ENCODE measurements around the gene NMNAT3. TPM values are rescaled to one million over a fixed set of nuclear protein-coding genes. Genes with fewer than 3 reads are reported as not detected.

Gene NMNAT3
- total and polyA plus RNA-seq, 2 experiments from 2014 or later: not detected

- in situ Hi-C loops (cut with MboI): no loop called here
- Histone ChIP-seq H3K4me3 (no peak overlapping the region), H3K27ac (no peak overlapping the region)
Measured at GRCh38 chr3:139695426-139696313, 17.9 kb upstream of the NMNAT3 start.

GRCh38 chr3:139695007-139695406 is 17.2 kb upstream of the NMNAT3 start:
- Histone ChIP-seq H3K4me3 (no peak overlapping the region), H3K4me1 (ENCODE audit: insufficient read depth) (no peaks in the 10 kb centered on the region), H2AFZ (no peak overlapping the region), H3K9ac (no peak overlapping the region), H4K20me1 (ENCODE audit: insufficient read depth) (no peaks in the 10 kb centered on the region), H3K9me3 (ENCODE audit: low read depth) (no peaks in the 10 kb centered on the region), H3K79me2 (ENCODE audit: insufficient read depth) (no peaks in the 10 kb centered on the region), H3K27ac (no peak overlapping the region), H3K27me3 (replicated peaks; ENCODE audit: insufficient read depth) (no peaks in the 10 kb centered on the region), H3K4me2 (ENCODE audit: unreplicated experiment) (no peak overlapping the region), H3K36me3 (ENCODE audit: low read depth) (no peaks in the 10 kb centered on the region), H3F3A (ENCODE audit: insufficient read depth) (no peaks in the 10 kb centered on the region), H3K9me2 (ENCODE audit: insufficient read depth) (no peaks in the 10 kb centered on the region)
- WGBS, 2 experiments (ENCODE audit: low coverage in 1 of 2, low lambda C conversion rate in 2 of 2, missing lambda C conversion rate in 2 of 2): 0% methylated on average over 3 of the region's 3 CpGs
- no peak for TF ChIP-seq EZH2phosphoT487 (IDR thresholded peaks at IDR 0.05; ENCODE audit: insufficient read depth, low read depth)
- TF ChIP-seq EZH2 (IDR thresholded peaks at IDR 0.05; ENCODE audit: insufficient read depth, poor library complexity, severe bottlenecking): no peak
- in situ Hi-C loops (cut with MboI): no loop called here
- DNase-seq: no peak

More at GRCh38 chr3:139695426-139696313, 17.9 kb upstream of the NMNAT3 start:
- Histone ChIP-seq H3K4me1 (ENCODE audit: insufficient read depth) (no peaks in the 10 kb centered on the region), H3K79me2 (ENCODE audit: insufficient read depth) (no peaks in the 10 kb centered on the region), H4K20me1 (ENCODE audit: insufficient read depth) (no peaks in the 10 kb centered on the region), H3K4me2 (ENCODE audit: unreplicated experiment) (no peak overlapping the region), H3K9me2 (ENCODE audit: insufficient read depth) (no peaks in the 10 kb centered on the region), H3K36me3 (ENCODE audit: low read depth) (no peaks in the 10 kb centered on the region), H3K27me3 (replicated peaks; ENCODE audit: insufficient read depth) (no peaks in the 10 kb centered on the region), H3K9ac (no peak overlapping the region), H3F3A (ENCODE audit: insufficient read depth) (no peaks in the 10 kb centered on the region), H3K9me3 (ENCODE audit: low read depth) (no peaks in the 10 kb centered on the region), H2AFZ (no peak overlapping the region)
- TF ChIP-seq EZH2 (IDR thresholded peaks at IDR 0.05; ENCODE audit: insufficient read depth, poor library complexity, severe bottlenecking) (no peak), EZH2phosphoT487 (IDR thresholded peaks at IDR 0.05; ENCODE audit: insufficient read depth, low read depth) (no peak)
- 18 to 21% methylated on average over 6 of the region's 6 CpGs for WGBS, 2 experiments (ENCODE audit: low coverage in 1 of 2, low lambda C conversion rate in 2 of 2, missing lambda C conversion rate in 2 of 2)
- no peak for DNase-seq

- H3K4me2 ChIP-seq (ENCODE audit: unreplicated experiment): no peak overlapping the region
- H4K20me1 ChIP-seq (ENCODE audit: insufficient read depth): no peaks in the 10 kb centered on the region
- no peaks in the 10 kb centered on the region for H3K9me2 ChIP-seq (ENCODE audit: insufficient read depth)
- in situ Hi-C loops (cut with MboI): no loop called here
- no peaks in the 10 kb centered on the region for H3K36me3 ChIP-seq (ENCODE audit: low read depth)
- H3K27me3 ChIP-seq (replicated peaks; ENCODE audit: insufficient read depth): no peaks in the 10 kb centered on the region
- no peak overlapping the region for H3K9ac ChIP-seq
- H2AFZ ChIP-seq: no peak overlapping the region
- DNase-seq: no peak
- no peaks in the 10 kb centered on the region for H3K9me3 ChIP-seq (ENCODE audit: low read depth)
- H3K4me1 ChIP-seq (ENCODE audit: insufficient read depth): no peaks in the 10 kb centered on the region
- no peak overlapping the region for H3K4me3 ChIP-seq
- H3F3A ChIP-seq (ENCODE audit: insufficient read depth): no peaks in the 10 kb centered on the region
- no peaks in the 10 kb centered on the region for H3K79me2 ChIP-seq (ENCODE audit: insufficient read depth)
- 5 to 6% methylated on average over 1 of the region's 1 CpG for WGBS, 2 experiments (ENCODE audit: low coverage in 1 of 2, low lambda C conversion rate in 2 of 2, missing lambda C conversion rate in 2 of 2)
- no peak overlapping the region for H3K27ac ChIP-seq
- TF ChIP-seq EZH2 (IDR thresholded peaks at IDR 0.05; ENCODE audit: insufficient read depth, poor library complexity, severe bottlenecking) (no peak), EZH2phosphoT487 (IDR thresholded peaks at IDR 0.05; ENCODE audit: insufficient read depth, low read depth) (no peak)
Measured at GRCh38 chr3:139694542-139694941, 16.8 kb upstream of the NMNAT3 start.

- Histone ChIP-seq H3K4me2 (ENCODE audit: unreplicated experiment) (no peak overlapping the region), H3K27me3 (replicated peaks; ENCODE audit: insufficient read depth) (no peaks in the 10 kb centered on the region), H3F3A (ENCODE audit: insufficient read depth) (no peaks in the 10 kb centered on the region), H3K9ac (no peak overlapping the region), H3K9me2 (ENCODE audit: insufficient read depth) (no peaks in the 10 kb centered on the region), H3K27ac (no peak overlapping the region), H4K20me1 (ENCODE audit: insufficient read depth) (no peaks in the 10 kb centered on the region), H3K9me3 (ENCODE audit: low read depth) (no peaks in the 10 kb centered on the region), H3K36me3 (ENCODE audit: low read depth) (no peaks in the 10 kb centered on the region), H2AFZ (no peak overlapping the region), H3K79me2 (ENCODE audit: insufficient read depth) (no peaks in the 10 kb centered on the region), H3K4me3 (no peak overlapping the region), H3K4me1 (ENCODE audit: insufficient read depth) (no peaks in the 10 kb centered on the region)
- in situ Hi-C loops (cut with MboI): no loop called here
- no peak for DNase-seq
- TF ChIP-seq EZH2phosphoT487 (IDR thresholded peaks at IDR 0.05; ENCODE audit: insufficient read depth, low read depth): no peak
- no peak for TF ChIP-seq EZH2 (IDR thresholded peaks at IDR 0.05; ENCODE audit: insufficient read depth, poor library complexity, severe bottlenecking)
Measured at GRCh38 chr3:139691619-139692018, 13.8 kb upstream of the NMNAT3 start.
